Hematopoietic multipotent progenitor cell (in vitro differentiated cells): ENCODE data around the gene BAHCC1. TPM values are rescaled to one million over a fixed set of nuclear protein-coding genes. Genes with fewer than 3 reads are reported as not detected.
"Not testable (repeated sequence)": the region's sequence is repeated elsewhere in the genome, so short reads cannot be mapped to it uniquely, and the experiment has no call there.

Experiments
- DNase-seq, 3 donors: peaks; one replicate each; pipeline ENCODE4 v3.0.0-alpha.2; 2011 to 2015; ENCODE audit warnings: low read depth in 2 of 3, low spot score in 2 of 3
- total RNA-seq: library from RNA; depleted of rRNA; stranded (reverse); fragments of >200 nt; gene quantifications from one replicate; pipeline ENCODE4 v1.2.3, GENCODE V29; 2012

The BAHCC1 gene
- total RNA-seq, 1 donor: 21.3 TPM

- DNase-seq: no peak
Observed at GRCh38 chr17:81424151-81425017, 29.1 kb downstream of the BAHCC1 start.

- DNase-seq: not testable (repeated sequence)
Observed at GRCh38 chr17:81425041-81425440, 29.8 kb downstream of the BAHCC1 start.

GRCh38 chr17:81425716-81426392, 30.6 kb downstream of the BAHCC1 start:
- DNase-seq: peak in 1 of 3 donors; percentile 27

- DNase-seq: peak in 2 of 3 donors; percentile 19 to 39
Observed at GRCh38 chr17:81426393-81427172, 31.3 kb downstream of the BAHCC1 start.

GRCh38 chr17:81427173-81428120, 32.2 kb downstream of the BAHCC1 start:
- DNase-seq: peak in 2 of 3 donors; percentile 59 to 84

- peak in 2 of 3 donors; percentile 66 to 89 for DNase-seq
Observed at GRCh38 chr17:81428121-81428515, 32.9 kb downstream of the BAHCC1 start.

GRCh38 chr17:81428516-81428915, 33.3 kb downstream of the BAHCC1 start:
- peak in 2 of 3 donors; percentile 70 to 89 for DNase-seq

GRCh38 chr17:81428948-81429774, 33.9 kb downstream of the BAHCC1 start:
- DNase-seq: peak in 2 of 3 donors; percentile 81 to 87

- peak in 2 of 3 donors; percentile 62 to 80 for DNase-seq
Observed at GRCh38 chr17:81429821-81430551, 34.7 kb downstream of the BAHCC1 start.

GRCh38 chr17:81431545-81432482, 36.6 kb downstream of the BAHCC1 start:
- DNase-seq: no peak

GRCh38 chr17:81432941-81433340, 37.7 kb downstream of the BAHCC1 start:
- DNase-seq: no peak

GRCh38 chr17:81433656-81434055, 38.4 kb downstream of the BAHCC1 start:
- no peak for DNase-seq

- no peak for DNase-seq
Observed at GRCh38 chr17:81434072-81434471, 38.8 kb downstream of the BAHCC1 start.

- DNase-seq: no peak
Observed at GRCh38 chr17:81434681-81435417, 39.6 kb downstream of the BAHCC1 start.

GRCh38 chr17:81435652-81436293, 40.5 kb downstream of the BAHCC1 start:
- DNase-seq: no peak

- no peak for DNase-seq
Observed at GRCh38 chr17:81436294-81436849, 41.1 kb downstream of the BAHCC1 start.
